Body of pancreas (tissue), 4 donors: ENCODE measurements around the gene MCM3.

Experiments
- CTCF ChIP-seq, 7 experiments: fragments of 450-650 bp in 4 of 7; fragments of 200-600 bp in 3 of 7; sonication (generic) in 3 of 7; IDR thresholded peaks; one replicate each; pipeline ENCODE4 v1.5.1; 2016 to 2019; ENCODE audit warnings: antibody characterized with exemption in 7 of 7
- POLR2A ChIP-seq, 3 donors: fragments of 450-650 bp; IDR thresholded peaks; one replicate each; pipeline ENCODE4 v1.6.1; 2016; ENCODE audit warnings: antibody characterized with exemption in 3 of 3, mild to moderate bottlenecking in 2 of 3

- TF ChIP-seq CTCF (IDR thresholded peaks at IDR 0.05) (peak in 6 of 7 experiments; percentile 34 to 65 (median 60)), POLR2A (IDR thresholded peaks at IDR 0.05) (no peak)
Measured at GRCh38 chr6:52233975-52234823, 50.3 kb downstream of the MCM3 start.
